ENCODE data around the gene STAT6. TPM values are rescaled to one million over a fixed set of nuclear protein-coding genes. Genes with fewer than 3 reads are reported as not detected.

Gene STAT6
- polyA plus RNA-seq, 3 donors: 95.5 to 138 (median 97.6) TPM

DNA sequence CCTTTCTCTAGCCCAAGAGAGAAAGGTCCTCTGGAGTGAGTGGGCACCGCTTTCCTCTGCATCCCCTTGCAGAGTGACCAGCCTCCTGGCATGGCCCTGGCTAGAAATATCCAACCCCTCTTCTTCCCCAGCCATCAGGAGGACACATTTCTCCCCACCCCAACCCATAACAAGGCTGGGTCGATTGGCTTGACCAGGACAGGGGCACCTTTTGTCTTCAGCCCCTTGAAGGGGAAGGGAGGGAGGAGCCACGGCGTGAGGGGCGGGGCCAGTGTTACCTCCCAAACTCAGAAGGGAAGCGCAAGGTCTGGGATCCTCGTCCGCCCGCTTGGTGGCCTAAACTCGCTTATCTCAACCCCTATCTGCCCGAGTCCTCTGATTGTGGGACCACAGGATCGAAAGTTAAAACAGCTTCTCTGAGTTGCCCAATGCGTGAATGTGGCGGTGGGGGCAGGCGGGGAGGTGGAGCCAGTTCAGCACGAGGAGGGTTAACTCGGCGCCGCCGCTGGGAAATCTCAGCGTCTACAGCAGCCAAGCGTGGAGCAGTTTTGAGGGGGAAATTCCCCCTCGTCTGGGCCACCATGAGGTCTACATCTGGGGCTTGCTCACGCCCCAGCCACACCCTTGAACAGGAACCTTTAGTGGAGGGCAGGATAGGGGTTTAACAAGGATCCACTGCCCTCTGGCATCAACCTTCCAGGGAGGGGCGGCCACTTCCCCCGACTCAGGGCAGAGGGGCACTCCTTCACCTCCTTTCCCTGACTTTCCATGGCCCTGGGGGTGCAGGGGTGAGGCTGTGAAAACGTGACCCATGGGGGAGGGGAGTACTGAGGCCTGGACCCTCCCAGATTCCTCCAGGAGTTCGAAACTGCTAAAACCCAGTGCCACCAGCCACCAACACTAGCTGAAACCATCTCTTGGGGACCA, 795 bp downstream of the STAT6 start:
- DNase-seq (ENCODE audit: extremely low read depth in 1 of 11, low read depth in 9 of 11, low spot score in 4 of 11): peak in 2 of 11 donors; percentile 39

- no peak for DNase-seq (ENCODE audit: extremely low read depth in 1 of 11, low read depth in 9 of 11, low spot score in 4 of 11)
Measured at GRCh38 chr12:57109207-57110103, 1.7 kb downstream of the STAT6 start.

DNA sequence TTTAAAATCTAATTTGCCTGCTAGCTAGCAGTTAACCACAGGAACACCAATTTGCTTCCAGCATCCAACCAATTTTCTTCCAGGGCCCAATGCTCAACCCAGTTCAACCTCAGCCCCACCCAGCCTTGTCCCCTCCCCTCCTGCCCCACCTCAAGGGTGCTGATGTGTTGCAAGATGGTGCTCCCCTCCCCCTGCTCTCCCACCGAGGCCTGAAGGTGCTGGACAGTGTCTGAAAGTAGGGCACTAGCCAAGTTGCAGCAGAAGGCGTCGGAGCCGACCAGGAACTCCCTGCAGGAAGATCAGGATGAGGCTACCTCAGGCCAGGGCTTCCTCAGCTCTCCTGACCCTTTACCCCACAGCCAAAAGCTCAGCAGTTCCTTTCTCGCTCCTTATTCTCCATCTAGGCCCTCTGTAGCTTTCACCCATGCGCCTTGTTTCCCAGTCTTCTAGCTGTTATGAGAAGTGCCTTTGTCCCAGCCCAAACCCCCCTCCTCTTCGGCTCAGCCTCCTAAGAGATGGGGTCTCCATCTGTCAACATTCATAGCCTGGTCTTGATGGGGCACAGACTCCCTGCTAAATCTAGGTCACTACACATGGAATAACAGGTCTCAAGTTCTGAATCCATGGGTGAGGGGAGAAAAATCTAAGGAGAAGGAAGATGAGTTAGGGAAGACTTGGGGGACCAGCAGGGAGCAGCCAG, 3.6 kb downstream of the STAT6 start:
- no peak for DNase-seq (ENCODE audit: extremely low read depth in 1 of 11, low read depth in 9 of 11, low spot score in 4 of 11)

DNA sequence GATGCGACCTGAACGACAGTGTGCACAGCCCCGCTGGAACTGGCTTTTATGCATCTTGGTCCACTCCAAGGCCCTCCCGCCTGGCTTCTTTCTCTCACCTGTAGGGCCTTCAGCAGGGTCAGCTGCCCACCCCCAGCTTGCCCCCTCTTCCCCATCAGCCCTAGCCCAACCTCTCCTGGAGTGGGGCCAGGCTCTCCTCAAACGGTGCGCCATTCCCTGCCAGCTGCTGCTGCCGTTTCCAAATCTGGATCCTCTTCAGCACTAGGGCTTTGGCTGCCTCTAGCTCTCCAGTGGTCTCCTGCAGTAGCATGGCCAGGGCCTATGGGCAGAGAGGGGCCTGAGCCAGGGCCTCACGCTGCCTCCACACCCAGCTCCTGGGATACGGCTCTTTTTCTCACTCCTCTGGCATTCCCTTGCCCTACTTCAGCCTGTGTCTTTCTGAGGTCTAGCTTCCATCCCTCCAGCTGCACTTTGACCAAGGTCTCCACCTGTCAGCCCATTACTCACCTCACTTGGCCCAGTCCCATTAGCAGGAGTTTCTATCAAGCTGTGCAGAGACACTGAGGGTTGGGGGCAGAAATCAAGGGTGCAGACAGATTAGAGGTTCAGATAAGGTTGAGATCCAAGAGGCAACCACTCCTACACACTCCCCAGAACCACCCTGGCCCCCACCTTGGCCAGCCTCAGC, 5.0 kb downstream of the STAT6 start:
- no peak for DNase-seq (ENCODE audit: extremely low read depth in 1 of 11, low read depth in 9 of 11, low spot score in 4 of 11)

- no peak for DNase-seq (ENCODE audit: extremely low read depth in 1 of 11, low read depth in 9 of 11, low spot score in 4 of 11)
Measured at GRCh38 chr12:57105011-57105753, 6.0 kb downstream of the STAT6 start.

DNA sequence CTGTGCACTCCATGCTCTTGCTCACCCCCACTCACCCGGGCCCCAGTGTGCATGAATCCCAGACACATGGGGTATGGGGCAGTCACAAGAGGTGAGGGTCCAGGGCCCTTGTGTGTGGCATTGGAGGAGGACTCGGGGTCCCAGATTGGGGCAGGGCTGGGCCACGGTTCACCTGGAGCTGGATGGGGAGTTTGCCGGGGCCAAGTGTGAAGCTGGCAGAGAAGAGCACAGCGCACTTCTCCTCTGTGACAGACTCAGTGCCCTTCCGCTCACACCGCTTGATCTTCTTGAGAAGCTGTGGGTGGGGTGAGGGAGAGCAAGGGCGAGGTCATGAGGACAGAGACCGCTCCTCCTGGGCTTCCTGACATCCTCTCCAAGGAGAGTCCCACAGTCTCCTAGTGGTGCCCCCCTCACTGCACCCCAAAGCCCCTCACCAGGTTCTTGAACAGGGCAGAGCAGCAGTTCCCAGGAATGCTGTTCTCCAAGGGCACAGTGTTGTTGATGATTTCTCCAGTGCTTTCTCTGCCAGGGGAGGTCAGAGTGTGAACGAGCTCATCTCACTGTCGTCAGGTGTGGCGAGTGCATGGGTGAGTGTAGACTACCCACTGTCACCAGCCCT, 6.8 kb downstream of the STAT6 start:
- no peak for DNase-seq (ENCODE audit: extremely low read depth in 1 of 11, low read depth in 9 of 11, low spot score in 4 of 11)

DNA sequence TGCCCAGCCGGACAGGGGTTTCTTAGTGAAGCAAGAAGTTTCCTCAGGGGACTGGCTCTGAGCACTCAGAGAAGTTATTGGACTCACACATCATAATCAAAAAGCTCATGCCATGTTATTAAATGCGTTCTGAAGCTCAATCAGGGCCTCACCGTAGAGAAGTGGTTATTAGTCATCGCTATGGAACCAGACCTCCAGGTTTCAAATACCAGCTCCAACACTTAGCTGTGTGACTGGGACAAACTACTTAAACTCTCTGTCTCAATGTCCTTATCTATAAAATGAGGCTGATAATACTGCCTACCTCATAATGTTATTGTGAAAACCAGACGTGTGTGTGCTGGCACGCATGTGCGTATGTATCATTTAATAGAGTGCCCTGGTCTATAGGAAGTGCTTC, 7.3 kb downstream of the STAT6 start:
- no peak for DNase-seq (ENCODE audit: extremely low read depth in 1 of 11, low read depth in 9 of 11, low spot score in 4 of 11)

GRCh38 chr12:57101892-57102695, 9.1 kb downstream of the STAT6 start:
- DNase-seq (ENCODE audit: extremely low read depth in 1 of 11, low read depth in 9 of 11, low spot score in 4 of 11): no peak

DNA sequence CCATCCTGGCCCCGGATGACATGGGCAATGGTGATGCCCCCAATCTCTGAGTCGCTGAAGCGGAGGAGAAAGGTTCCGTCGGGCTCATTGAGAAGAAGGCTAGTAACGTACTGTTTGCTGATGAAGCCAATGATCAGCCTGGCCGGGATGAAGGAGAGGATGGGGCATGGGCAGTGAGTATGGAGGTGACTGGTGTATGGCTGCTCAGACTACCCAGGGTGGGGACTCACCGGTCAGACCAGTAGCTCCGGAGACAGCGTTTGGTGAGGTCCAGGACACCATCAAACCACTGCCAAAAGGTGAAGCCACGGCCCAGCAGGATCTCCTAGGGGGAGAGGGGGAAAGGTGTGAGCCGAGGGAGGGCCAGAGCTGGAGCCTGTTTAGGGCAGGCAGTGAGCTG, 11.4 kb downstream of the STAT6 start:
- DNase-seq (ENCODE audit: extremely low read depth in 1 of 11, low read depth in 9 of 11, low spot score in 4 of 11): no peak

GRCh38 chr12:57099047-57099714, 12.0 kb downstream of the STAT6 start:
- DNase-seq (ENCODE audit: extremely low read depth in 1 of 11, low read depth in 9 of 11, low spot score in 4 of 11): no peak

- no peak for DNase-seq (ENCODE audit: extremely low read depth in 1 of 11, low read depth in 9 of 11, low spot score in 4 of 11)
Measured at GRCh38 chr12:57098546-57098945, 12.6 kb downstream of the STAT6 start.

- DNase-seq (ENCODE audit: extremely low read depth in 1 of 11, low read depth in 9 of 11, low spot score in 4 of 11): no peak
Measured at GRCh38 chr12:57097554-57097835, 13.7 kb downstream of the STAT6 start.

DNA sequence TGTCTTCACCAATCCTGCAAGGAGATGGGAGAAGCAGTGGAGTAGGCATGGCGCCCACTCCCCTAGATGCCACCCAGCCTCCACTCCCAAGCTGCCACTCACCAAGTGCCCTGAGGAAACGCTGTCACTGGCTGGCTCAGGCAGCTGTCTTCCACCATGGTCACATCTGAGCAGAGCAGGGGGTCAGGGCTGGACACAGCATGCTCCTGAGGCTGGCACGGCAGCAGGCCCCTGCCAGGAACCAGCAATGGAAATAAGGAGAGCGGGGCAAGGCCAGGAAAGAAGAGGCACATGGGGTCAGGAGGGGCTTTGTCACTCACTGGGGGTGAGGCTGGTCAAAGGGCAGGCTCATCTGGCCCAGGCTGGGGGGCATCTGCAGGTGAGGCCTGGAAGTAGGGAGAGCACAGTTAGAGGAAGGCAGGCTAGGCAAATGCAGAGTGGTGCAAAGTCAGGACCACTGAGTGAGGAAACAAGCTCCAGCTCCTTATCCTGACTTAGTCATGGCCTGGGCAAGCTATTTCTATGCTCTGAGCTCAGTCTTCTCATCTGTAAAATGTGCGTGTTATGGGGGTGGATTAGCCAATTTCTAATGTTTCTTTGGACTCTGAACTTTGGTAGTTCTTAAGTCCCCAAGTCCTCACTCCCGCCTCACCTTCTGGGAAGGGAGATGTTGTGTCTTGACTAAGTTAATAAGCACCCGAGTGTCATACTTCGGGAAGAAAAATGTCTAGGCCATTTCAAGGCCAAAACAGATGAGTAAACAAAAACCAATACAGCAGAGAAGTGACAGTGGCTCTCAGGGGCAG, 14.2 kb downstream of the STAT6 start:
- DNase-seq (ENCODE audit: extremely low read depth in 1 of 11, low read depth in 9 of 11, low spot score in 4 of 11): no peak

DNA sequence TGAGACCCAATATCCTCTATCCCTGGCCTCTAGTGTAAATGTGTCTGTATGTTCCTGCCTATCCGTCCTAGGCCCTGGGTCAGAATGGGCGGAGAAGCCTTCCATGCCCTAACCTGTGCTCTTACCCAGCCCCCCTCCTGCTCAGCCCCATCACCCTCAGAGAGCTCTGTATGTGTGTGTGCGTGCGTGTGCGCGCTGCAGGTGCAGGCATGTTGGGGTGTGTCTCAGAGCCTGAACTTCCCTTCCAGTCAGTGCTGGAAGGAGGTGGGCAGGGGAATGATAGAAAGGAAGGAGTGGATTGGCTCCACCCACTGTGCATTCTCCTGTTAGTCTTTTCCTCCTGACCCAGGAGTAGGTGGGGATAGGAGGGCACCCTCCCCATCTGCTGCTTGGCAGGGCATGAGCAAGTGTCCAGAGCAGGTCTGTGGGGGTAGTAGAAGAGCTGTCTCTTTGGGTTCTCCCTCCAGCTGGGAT, 15.0 kb downstream of the STAT6 start:
- no peak for DNase-seq (ENCODE audit: extremely low read depth in 1 of 11, low read depth in 9 of 11, low spot score in 4 of 11)

- DNase-seq (ENCODE audit: extremely low read depth in 1 of 11, low read depth in 9 of 11, low spot score in 4 of 11): no peak
Measured at GRCh38 chr12:57095440-57095839, 15.7 kb downstream of the STAT6 start.
